Pancreas (tissue), 10 donors: ENCODE results near the gene DAW1. TPM values are rescaled to one million over a fixed set of nuclear protein-coding genes. Genes with fewer than 3 reads are reported as not detected.
"Not testable (repeated sequence)": the region's sequence is repeated elsewhere in the genome, so short reads cannot be mapped to it uniquely, and the experiment has no call there.

Experiments used
- ATAC-seq, 4 donors: fragments of 200-7000 bp; cut with Tn5 transposase; one replicate each; pipeline versions ENCODE4 v1.8.0 to v1.9.1; 2020; ENCODE audit warnings: mild to moderate bottlenecking in 4 of 4, moderate library complexity in 4 of 4
- DNase-seq, 6 donors: peaks; one replicate each; pipeline ENCODE4 v3.0.0-alpha.2; 2020
- FAIRE-seq: peaks from 2 replicates; lab custom pipeline; 2012; peaks lifted over from hg19 to GRCh38; lab: Jason Lieb, UNC
- H3K27ac ChIP-seq, 4 donors: fragments of 200-600 bp; sonication (generic); 1 replicate in 3 of 4; 2 replicates in 1 of 4; pipeline versions ENCODE4 v1.5.0 to v1.8.0; 2020
- H3K27me3 ChIP-seq, 4 donors: fragments of 200-600 bp; one replicate each; pipeline ENCODE4 v1.8.0; 2021
- H3K36me3 ChIP-seq, 3 donors: fragments of 200-600 bp; sonication (generic) in 1 of 3; one replicate each; pipeline versions ENCODE4 v1.5.0 to v1.8.0; 2020 to 2021
- H3K4me1 ChIP-seq, 3 donors: fragments of 200-600 bp; one replicate each; pipeline ENCODE4 v1.8.0; 2021
- H3K4me3 ChIP-seq, 4 donors: fragments of 200-600 bp; sonication (generic) in 2 of 4; one replicate each; pipeline versions ENCODE4 v1.5.0 to v1.8.0; 2020 to 2021
- H3K9me3 ChIP-seq, 4 donors: fragments of 200-600 bp; one replicate each; pipeline ENCODE4 v1.8.0; 2021
- WGBS, 2 donors: extraction: QIAGEN DNeasy Blood & Tissue Kit; methylation state at CpG; one replicate each; pipeline ENCODE4 v1.1.7; 2013; 5-methylcytosine and 5-hydroxymethylcytosine counted together
- intact Hi-C, 3 donors: fragments of 100-400 bp; cut with DNase I; formaldehyde crosslinking; loops; one replicate each; pipeline versions ENCODE4 v1.11.1 to v1.14.2; 2022
- polyA plus RNA-seq, 2 donors: library from polyadenylated mRNA; stranded (reverse); fragments of 200-250 nt; gene quantifications; one replicate each; pipeline ENCODE4 v1.2.3, GENCODE V29; 2013
- total RNA-seq, 6 donors: library from RNA; stranded (reverse); fragmentation: NEBNext Ultra II Directional in 4 of 6; extraction: Animal tissue kit (Norgen Biotek cat#: 25700) in 4 of 6; gene quantifications; one replicate each; pipeline versions ENCODE4 v1.2.1 to v1.2.4, GENCODE V29; 2021 to 2023
- TF ChIP-seq, protein P1 (sequence below), 4 donors: fragments of 200-600 bp; sonication (generic) in 3 of 4; IDR thresholded peaks; one replicate each; pipeline versions ENCODE4 v1.5.0 to v1.8.0; 2021; ENCODE audit warnings: antibody characterized with exemption in 4 of 4
- donor health status: healthy with polysubstance abuse.
- donor health status: DM: no; HTN: no; CAD: no; lungs with moderate emphysema.
- donor health status: DM: no; HTN: no; CAD: no.
- donor health status: control.
- donor health status: control.
- donor health status: Bipolar disorder and iron deficiency.
- donor health status: DM: yes; HTN: yes; CAD: no.
- donor health status: DM: no; HTN: no; CAD: no.
- donor health status: DM: no; HTN: no; CAD: no.
- donor health status: DM: yes; HTN: yes; CAD: no.

The DAW1 gene
- total and polyA plus RNA-seq, 8 donors, result 0.25 TPM; not detected in 7

DNA sequence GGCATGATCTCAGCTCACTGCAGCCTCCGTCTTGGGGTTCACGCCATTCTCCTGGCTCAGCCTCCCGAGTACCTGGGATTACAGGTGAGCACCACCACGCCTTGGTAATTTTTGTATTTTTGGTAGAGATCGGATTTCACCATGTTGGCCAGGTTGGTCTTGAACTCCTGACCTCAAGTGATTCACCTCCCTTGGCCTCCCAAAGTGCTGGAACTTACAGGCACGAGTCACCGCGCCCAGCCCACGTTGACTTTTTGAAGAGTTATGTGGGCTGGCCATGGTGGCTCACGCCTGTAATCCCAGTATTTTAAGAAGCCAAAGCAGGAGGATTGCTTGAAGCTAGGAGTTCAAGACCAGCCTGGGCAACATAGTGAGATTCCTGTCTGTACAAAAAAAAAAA lies 37.0 kb upstream of the DAW1 start:
- intact Hi-C loops, result no loop called here
- WGBS, 2 donors, result 81 to 88% methylated on average over 10 of the region's 10 CpGs
- no peak overlapping the region for H3K27ac ChIP-seq
- ATAC-seq (no peak), FAIRE-seq (no peak), DNase-seq (no peak)
- H3K9me3 ChIP-seq, result no peaks in the 10 kb centered on the region
- H3K4me1 ChIP-seq, result no peaks in the 10 kb centered on the region
- no peaks in the 10 kb centered on the region for H3K36me3 ChIP-seq
- no peak overlapping the region for H3K4me3 ChIP-seq
- no peaks in the 10 kb centered on the region for H3K27me3 ChIP-seq
- TF ChIP-seq, protein P1, sequence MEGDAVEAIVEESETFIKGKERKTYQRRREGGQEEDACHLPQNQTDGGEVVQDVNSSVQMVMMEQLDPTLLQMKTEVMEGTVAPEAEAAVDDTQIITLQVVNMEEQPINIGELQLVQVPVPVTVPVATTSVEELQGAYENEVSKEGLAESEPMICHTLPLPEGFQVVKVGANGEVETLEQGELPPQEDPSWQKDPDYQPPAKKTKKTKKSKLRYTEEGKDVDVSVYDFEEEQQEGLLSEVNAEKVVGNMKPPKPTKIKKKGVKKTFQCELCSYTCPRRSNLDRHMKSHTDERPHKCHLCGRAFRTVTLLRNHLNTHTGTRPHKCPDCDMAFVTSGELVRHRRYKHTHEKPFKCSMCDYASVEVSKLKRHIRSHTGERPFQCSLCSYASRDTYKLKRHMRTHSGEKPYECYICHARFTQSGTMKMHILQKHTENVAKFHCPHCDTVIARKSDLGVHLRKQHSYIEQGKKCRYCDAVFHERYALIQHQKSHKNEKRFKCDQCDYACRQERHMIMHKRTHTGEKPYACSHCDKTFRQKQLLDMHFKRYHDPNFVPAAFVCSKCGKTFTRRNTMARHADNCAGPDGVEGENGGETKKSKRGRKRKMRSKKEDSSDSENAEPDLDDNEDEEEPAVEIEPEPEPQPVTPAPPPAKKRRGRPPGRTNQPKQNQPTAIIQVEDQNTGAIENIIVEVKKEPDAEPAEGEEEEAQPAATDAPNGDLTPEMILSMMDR (IDR thresholded peaks at IDR 0.05), result no peak

DNA sequence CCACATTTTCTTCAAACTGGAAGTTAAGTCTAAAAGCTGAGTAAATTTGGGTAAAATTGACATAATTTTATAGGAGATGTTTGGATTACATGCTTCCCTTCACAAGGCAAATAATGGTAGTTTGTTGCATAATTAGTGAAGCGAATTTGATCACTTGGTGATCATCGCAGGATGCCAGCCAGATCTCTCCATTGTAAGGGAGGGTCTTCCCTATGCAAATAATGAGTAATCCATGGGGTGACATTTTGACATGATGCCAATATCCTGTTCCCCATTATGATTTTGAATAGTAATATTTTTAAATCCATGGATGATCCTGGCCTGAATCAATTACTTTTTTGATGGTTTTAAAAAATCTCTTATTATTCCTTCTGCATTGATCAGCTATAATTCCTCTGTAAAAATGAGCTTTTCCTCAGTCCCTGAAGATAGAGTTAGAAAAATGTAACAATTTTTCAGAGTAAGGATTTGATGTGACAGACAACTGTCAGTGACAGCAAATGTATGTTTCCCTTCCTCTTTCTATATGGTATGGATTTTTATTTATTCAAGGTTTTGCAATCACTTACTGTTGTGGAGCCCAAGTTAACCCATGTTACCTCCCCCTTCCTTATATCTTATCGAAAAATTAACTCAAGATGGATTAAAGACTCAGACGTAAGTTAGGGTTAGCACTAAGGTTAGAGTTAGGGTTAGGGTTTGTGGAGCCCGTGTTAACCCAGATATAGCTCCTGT lies 36.3 kb upstream of the DAW1 start:
- DNase-seq (no peak), ATAC-seq (no peak), FAIRE-seq (no peak)
- WGBS, 2 donors, result 73 to 79% methylated on average over 5 of the region's 5 CpGs
- Histone ChIP-seq H3K4me1 (no peaks in the 10 kb centered on the region), H3K9me3 (no peaks in the 10 kb centered on the region), H3K27me3 (no peaks in the 10 kb centered on the region), H3K4me3 (no peak overlapping the region), H3K27ac (no peak overlapping the region), H3K36me3 (no peaks in the 10 kb centered on the region)
- TF ChIP-seq, protein P1 (IDR thresholded peaks at IDR 0.05), result no peak
- intact Hi-C loops, result no loop called here

DNA sequence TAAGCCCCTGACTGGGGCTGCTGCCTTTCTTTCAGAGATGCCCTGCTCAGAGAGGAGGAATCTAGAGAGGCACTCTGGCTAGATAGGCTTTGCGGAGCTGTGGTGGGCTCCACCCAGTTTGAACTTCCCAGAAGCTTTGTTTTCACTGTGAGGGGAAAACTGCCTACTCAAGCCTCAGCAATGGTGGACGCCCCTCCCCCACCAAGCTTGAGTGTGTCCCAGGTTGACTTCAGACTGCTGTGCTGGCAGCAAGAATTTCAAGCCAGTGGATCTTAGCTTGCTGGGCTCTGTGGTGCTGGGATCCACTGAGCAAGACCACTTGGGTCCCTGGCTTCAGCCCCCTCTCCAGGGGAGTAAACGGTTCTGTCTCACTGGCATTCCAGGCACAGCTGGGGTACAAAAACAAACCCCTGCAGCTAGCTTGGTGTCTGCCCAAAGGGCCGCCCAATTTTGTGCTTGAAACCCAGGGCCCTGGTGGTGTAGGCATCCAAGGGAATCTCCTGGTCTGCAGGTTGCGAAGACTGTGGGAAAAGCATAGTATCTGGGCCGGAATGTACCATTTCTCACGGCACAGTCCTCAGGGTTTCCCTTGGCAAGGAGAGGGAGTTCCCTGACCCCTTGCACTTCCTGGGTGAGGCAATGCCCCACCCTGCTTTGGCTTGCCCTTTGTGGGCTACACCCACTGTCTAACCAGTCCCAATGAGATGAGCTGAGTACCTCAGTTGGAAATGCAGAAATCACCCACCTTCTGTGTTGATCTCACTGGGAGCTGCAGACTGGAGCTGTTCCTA lies 31.9 kb upstream of the DAW1 start:
- 49% methylated on average over 7 of the region's 7 CpGs for WGBS, 2 donors

DNA sequence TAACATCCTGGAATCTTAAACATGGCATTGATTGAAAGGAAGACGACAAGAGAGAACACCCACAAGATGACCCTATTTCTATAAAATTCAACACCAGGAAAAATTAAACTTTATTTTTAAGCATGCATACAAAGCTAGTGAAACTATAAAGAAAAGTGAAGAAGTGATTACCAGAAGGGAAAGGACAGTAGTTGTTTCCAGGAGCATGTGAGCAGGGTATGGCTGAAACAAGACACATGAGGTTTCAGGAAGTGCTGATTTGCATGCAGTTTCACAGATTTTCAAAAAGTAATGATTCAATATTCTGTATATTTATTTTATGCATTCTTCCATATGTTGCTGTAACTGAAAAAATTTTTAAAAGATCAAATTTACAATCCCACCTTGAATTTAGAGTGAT lies 24.6 kb upstream of the DAW1 start:
- no peak overlapping the region for H3K27ac ChIP-seq
- no peak overlapping the region for H3K4me3 ChIP-seq
- no peak for FAIRE-seq
- H3K27me3 ChIP-seq, result no peaks in the 10 kb centered on the region
- H3K36me3 ChIP-seq, result no peaks in the 10 kb centered on the region
- ATAC-seq, result no peak
- no peaks in the 10 kb centered on the region for H3K9me3 ChIP-seq
- no peaks in the 10 kb centered on the region for H3K4me1 ChIP-seq
- TF ChIP-seq, protein P1 (IDR thresholded peaks at IDR 0.05), result no peak
- 83 to 85% methylated on average over 1 of the region's 1 CpG for WGBS, 2 donors
- intact Hi-C loops, result no loop called here
- no peak for DNase-seq

More for the DNA sequence above, 31.9 kb upstream of the DAW1 start:
- DNase-seq, H3K36me3 ChIP-seq, H3K4me1 ChIP-seq, H3K27ac ChIP-seq, intact Hi-C loops, H3K4me3 ChIP-seq, ATAC-seq, H3K27me3 ChIP-seq, FAIRE-seq, H3K9me3 ChIP-seq: not testable (repeated sequence)

DNA sequence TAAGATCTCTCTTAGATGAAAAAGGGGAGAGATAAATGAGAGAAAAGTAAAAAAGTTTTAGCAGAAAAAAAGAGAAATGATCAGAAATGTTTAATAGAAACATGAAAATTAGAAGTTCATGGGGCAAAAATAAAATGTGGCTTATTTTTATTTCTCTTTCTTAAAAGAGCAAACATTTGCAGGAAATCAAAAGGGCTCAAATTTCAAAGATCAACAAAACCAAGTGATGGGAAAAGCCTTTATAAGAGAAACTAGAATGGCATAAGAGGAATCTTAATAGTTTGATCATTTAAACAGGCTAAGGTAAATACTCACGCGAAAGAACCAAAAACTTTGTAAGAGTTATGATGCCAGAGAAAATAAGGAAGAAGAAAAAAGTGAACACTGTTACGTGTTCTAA lies 23.3 kb upstream of the DAW1 start:
- 29 to 47% methylated on average over 3 of the region's 3 CpGs for WGBS, 2 donors
- FAIRE-seq (no peak), ATAC-seq (no peak), DNase-seq (no peak)
- TF ChIP-seq, protein P1 (IDR thresholded peaks at IDR 0.05), result no peak
- Histone ChIP-seq H3K4me3 (no peak overlapping the region), H3K27me3 (no peaks in the 10 kb centered on the region), H3K27ac (no peak overlapping the region), H3K9me3 (no peaks in the 10 kb centered on the region), H3K36me3 (no peaks in the 10 kb centered on the region), H3K4me1 (no peaks in the 10 kb centered on the region)
- intact Hi-C loops, result no loop called here
